Measurements from ENCODE around the gene TMEM184C. TPM values are rescaled to one million over a fixed set of nuclear protein-coding genes. Genes with fewer than 3 reads are reported as not detected.

The TMEM184C gene
- total RNA-seq, 1 experiment from 2014 or later = 43.7 TPM

GRCh38 chr4:147591106-147591505, 26.1 kb upstream of the TMEM184C start (continued):
- TF ChIP-seq CREB1 (CRISPR knock-in tag; IDR thresholded peaks at IDR 0.05) = no peak
- TF ChIP-seq FOXK1 (CRISPR knock-in tag; IDR thresholded peaks at IDR 0.05) = no peak
- TF ChIP-seq ZBTB43 (CRISPR knock-in tag; IDR thresholded peaks at IDR 0.05) = no peak

DNA sequence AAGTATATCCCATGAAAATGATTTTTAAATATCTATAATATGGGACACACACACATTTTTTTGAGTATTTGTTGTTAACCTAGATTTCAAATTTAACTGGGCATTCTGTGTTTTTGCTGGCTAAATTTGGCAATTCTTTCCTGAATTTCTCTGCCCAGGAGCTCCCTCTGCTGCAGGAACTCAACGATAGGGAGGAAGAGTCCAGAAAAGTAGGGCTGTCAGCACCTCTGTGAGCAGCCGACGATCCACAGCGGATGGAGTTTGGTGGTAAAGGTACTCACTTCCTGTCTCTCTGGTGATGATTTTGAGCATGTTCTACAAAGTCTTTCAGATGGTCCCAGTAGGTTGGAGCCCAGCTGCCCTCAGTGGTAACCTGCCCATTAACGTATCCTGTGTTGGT, 23.1 kb upstream of the TMEM184C start:
- peaks cover 8% of the 10 kb centered on the region; the same call in 1 of the 2 replicates for H3K9me3 Mint-ChIP-seq
- H3K4me1 Mint-ChIP-seq = peaks cover 23% of the 10 kb centered on the region
- peak; percentile 52 for ATAC-seq
- H3K27ac Mint-ChIP-seq = no peak overlapping the region
- TF ChIP-seq CBFB (CRISPR knock-in tag; IDR thresholded peaks at IDR 0.05; ENCODE audit: low read depth) = no peak
- TF ChIP-seq TEAD4 (CRISPR knock-in tag; IDR thresholded peaks at IDR 0.05) = no peak
- TF ChIP-seq SP1 (CRISPR knock-in tag; conservative IDR thresholded peaks at IDR 0.05) = no peak
- TF ChIP-seq, protein P1, sequence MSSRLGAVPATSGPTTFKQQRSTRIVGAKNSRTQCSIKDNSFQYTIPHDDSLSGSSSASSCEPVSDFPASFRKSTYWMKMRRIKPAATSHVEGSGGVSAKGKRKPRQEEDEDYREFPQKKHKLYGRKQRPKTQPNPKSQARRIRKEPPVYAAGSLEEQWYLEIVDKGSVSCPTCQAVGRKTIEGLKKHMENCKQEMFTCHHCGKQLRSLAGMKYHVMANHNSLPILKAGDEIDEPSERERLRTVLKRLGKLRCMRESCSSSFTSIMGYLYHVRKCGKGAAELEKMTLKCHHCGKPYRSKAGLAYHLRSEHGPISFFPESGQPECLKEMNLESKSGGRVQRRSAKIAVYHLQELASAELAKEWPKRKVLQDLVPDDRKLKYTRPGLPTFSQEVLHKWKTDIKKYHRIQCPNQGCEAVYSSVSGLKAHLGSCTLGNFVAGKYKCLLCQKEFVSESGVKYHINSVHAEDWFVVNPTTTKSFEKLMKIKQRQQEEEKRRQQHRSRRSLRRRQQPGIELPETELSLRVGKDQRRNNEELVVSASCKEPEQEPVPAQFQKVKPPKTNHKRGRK (CRISPR knock-in tag; IDR thresholded peaks at IDR 0.05; ENCODE audit: borderline replicate concordance) = no peak
- no peak for TF ChIP-seq ZNF232 (CRISPR knock-in tag; IDR thresholded peaks at IDR 0.05)
- no peak for TF ChIP-seq JAZF1 (CRISPR knock-in tag; IDR thresholded peaks at IDR 0.05)
- TF ChIP-seq E2F4 (CRISPR knock-in tag; IDR thresholded peaks at IDR 0.05; ENCODE audit: borderline replicate concordance, low read depth) = no peak
- TF ChIP-seq NFYB (CRISPR knock-in tag; conservative IDR thresholded peaks at IDR 0.05; ENCODE audit: low read depth) = no peak
- TF ChIP-seq MLX (CRISPR knock-in tag; IDR thresholded peaks at IDR 0.05) = no peak
- TF ChIP-seq IRF2 (CRISPR knock-in tag; IDR thresholded peaks at IDR 0.05; ENCODE audit: borderline replicate concordance, low read depth) = no peak
- TF ChIP-seq ZNF423 (CRISPR knock-in tag; IDR thresholded peaks at IDR 0.05) = no peak
- no peak for TF ChIP-seq FOXJ3 (CRISPR knock-in tag; IDR thresholded peaks at IDR 0.05; ENCODE audit: borderline replicate concordance)
- TF ChIP-seq GTF2I (CRISPR knock-in tag; conservative IDR thresholded peaks at IDR 0.05) = no peak
- TF ChIP-seq E2F1 (CRISPR knock-in tag; IDR thresholded peaks at IDR 0.05) = no peak
- TF ChIP-seq AFF4 (CRISPR knock-in tag; IDR thresholded peaks at IDR 0.05; ENCODE audit: borderline replicate concordance) = no peak
- TF ChIP-seq SMAD4 (CRISPR knock-in tag; IDR thresholded peaks at IDR 0.05) = no peak
- TF ChIP-seq RELA (CRISPR knock-in tag; IDR thresholded peaks at IDR 0.05; ENCODE audit: borderline replicate concordance) = no peak
- no peak for TF ChIP-seq CREM (CRISPR knock-in tag; IDR thresholded peaks at IDR 0.05)
- TF ChIP-seq, protein P2, sequence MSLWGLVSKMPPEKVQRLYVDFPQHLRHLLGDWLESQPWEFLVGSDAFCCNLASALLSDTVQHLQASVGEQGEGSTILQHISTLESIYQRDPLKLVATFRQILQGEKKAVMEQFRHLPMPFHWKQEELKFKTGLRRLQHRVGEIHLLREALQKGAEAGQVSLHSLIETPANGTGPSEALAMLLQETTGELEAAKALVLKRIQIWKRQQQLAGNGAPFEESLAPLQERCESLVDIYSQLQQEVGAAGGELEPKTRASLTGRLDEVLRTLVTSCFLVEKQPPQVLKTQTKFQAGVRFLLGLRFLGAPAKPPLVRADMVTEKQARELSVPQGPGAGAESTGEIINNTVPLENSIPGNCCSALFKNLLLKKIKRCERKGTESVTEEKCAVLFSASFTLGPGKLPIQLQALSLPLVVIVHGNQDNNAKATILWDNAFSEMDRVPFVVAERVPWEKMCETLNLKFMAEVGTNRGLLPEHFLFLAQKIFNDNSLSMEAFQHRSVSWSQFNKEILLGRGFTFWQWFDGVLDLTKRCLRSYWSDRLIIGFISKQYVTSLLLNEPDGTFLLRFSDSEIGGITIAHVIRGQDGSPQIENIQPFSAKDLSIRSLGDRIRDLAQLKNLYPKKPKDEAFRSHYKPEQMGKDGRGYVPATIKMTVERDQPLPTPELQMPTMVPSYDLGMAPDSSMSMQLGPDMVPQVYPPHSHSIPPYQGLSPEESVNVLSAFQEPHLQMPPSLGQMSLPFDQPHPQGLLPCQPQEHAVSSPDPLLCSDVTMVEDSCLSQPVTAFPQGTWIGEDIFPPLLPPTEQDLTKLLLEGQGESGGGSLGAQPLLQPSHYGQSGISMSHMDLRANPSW (CRISPR knock-in tag; conservative IDR thresholded peaks at IDR 0.05; ENCODE audit: low read depth) = no peak
- no peak for TF ChIP-seq HMGXB4 (CRISPR knock-in tag; IDR thresholded peaks at IDR 0.05)
- no peaks in the 10 kb centered on the region for H3K36me3 Mint-ChIP-seq
- DNase-seq (ENCODE audit: low spot score) = no peak
- H3K27me3 Mint-ChIP-seq (ENCODE audit: low read depth) = no peaks in the 10 kb centered on the region
- ChIA-PET CTCF (interaction anchor here (0.9 to 4.8 kb wide), 5 partner anchors 23 to 272 kb away, joined by 3 to 48 read pairs (median 3); partner anchors contain the start of gene TMEM184C), POLR2A (no interaction called here)
- no peak overlapping the region for H3K4me3 Mint-ChIP-seq

All from WTC11 (cell line).